Posterior vena cava (tissue), 2 donors: ENCODE results near the gene POU6F2. TPM values are rescaled to one million over a fixed set of nuclear protein-coding genes. Genes with fewer than 3 reads are reported as not detected.

ENCODE experiments used
- DNase-seq: peaks from one replicate; pipeline ENCODE4 v3.0.0-alpha.2; 2020; ENCODE audit warnings: low spot score
- intact Hi-C, 2 donors: fragments of 100-400 bp; cut with DNase I; formaldehyde crosslinking; loops; one replicate each; pipeline versions ENCODE4 v1.14.1 to v1.14.2; 2022 to 2023
- total RNA-seq, 2 donors: library from RNA; stranded (reverse); fragmentation: NEBNext Ultra II Directional; extraction: Animal tissue kit (Norgen Biotek cat#: 25700); gene quantifications; one replicate each; pipeline ENCODE4 v1.2.1, GENCODE V29; 2021
- donor health status: DM: yes; HTN: yes; CAD: no.
- donor health status: DM: yes; HTN: yes; CAD: no.

Gene POU6F2
- total RNA-seq, 2 donors from 2014 or later: 0.19 to 0.69 TPM

- DNase-seq: no peak
- intact Hi-C loops: no loop called here
These were observed 456.3 kb downstream of the POU6F2 start for GRCh38 chr7:39434012-39434411.

DNA sequence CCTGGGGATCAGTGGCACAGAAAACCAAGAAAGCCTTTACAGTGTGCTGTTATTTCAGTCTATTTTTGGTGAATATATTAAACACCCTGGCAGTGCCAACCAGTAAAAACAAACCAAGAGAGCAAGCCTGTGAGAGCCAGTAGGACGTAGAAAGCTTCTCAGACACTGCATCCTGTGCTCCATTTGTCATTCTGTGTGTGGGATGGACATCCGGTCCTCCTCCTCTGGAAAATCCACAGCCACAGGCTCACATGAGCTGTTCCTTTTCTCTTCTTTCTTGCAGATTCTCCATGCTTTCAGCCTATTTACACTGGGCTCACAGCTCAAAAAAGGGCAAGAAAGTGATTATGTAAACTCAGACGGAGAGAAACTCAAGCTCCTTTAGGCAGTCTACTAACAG is 468.8 kb downstream of the POU6F2 start:
- no peak for DNase-seq
- intact Hi-C loops: no loop called here

DNA sequence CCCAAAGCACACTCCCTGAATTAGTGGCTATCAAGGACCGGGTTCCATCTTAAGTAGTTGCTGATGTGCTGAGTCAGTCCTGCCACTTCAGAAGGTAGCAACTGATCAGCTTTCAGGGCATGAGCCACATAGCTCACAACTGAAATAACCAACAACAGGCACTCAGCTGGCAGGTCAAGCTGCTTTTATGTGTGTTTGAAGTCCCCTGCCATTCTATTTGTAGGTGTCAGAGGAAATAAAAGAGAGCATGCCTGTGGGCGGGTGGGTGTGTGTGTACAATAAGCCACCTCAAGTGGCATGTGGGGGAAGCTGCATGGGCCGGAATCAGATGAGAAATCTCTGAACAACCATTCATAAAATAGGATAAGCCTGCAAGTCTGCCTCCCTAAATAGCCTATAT is 474.2 kb downstream of the POU6F2 start:
- intact Hi-C loops: no loop called here
- DNase-seq: no peak

DNA sequence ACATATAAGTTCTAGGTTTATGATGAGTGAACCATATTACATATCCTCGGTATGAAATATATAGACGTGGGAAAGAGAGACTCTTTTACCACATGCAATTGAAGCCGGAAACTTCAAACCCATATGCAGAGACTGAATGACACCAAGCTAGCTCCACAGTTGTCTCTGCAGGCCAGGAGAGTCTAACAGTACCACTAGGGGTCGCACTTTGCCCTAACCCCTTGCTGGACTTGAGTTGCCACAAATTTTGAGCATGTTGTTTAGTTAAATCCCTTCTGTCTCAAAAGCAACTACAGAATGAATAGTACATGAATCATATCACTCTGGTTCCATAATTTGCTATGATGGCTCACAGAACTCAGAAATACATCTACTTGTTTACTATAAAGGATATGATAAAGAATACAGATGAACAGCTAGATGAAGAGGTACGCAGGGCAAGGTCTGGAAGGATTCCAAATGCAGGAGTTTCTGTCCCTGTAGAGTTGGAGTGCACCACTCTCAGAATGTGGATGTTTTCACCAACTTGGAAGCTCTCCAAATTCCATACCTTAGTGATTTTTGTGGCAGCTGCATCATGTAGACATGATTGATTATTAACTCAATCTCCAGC is 476.1 kb downstream of the POU6F2 start:
- no peak for DNase-seq
- intact Hi-C loops: no loop called here

GRCh38 chr7:39458061-39458745 is 480.5 kb downstream of the POU6F2 start:
- no peak for DNase-seq
- intact Hi-C loops: no loop called here

- no peak for DNase-seq
- intact Hi-C loops: loop anchor here in 1 of 2 donors (10.0 kb wide), 1 partner anchor 525 kb away; no protein-coding TSS in a partner anchor
These were observed 481.9 kb downstream of the POU6F2 start for GRCh38 chr7:39459636-39460035.

- DNase-seq: no peak
- intact Hi-C loops: loop anchor here in 1 of 2 donors (10.0 kb wide), 1 partner anchor 526 kb away; no protein-coding TSS in a partner anchor
These were observed 482.8 kb downstream of the POU6F2 start for GRCh38 chr7:39460486-39460885.

DNA sequence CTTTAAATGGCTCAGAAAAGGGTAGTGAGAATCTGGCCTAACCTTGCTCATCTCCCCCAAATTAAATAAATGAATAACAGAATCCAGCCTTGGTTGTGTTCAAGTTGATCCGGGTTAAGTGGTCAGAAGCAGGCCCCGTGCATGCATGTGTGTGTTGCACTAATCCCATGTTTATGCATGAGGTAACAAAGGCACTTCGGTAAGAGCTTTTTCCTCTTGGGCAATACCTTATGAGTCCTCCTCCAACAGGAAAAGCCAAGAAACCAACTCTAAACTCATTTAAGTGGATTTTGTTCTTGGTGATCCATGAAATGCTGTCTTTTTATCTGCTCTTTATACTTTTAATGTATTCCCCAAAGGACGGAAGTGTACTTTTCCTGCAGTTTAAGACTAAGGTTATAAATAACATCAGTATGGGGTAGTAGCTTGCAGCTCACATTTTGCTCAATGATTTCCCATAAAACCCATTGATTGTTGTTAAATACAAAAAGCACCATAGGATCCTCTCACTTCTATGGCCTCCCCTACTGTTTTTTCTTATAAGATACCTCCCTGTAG is 483.6 kb downstream of the POU6F2 start:
- intact Hi-C loops: loop anchor here in 1 of 2 donors (10.0 kb wide), 1 partner anchor 527 kb away; no protein-coding TSS in a partner anchor
- DNase-seq: no peak

- DNase-seq: no peak
- intact Hi-C loops: loop anchor here in 1 of 2 donors (10.0 kb wide), 1 partner anchor 528 kb away; no protein-coding TSS in a partner anchor
These were observed 485.5 kb downstream of the POU6F2 start for GRCh38 chr7:39463252-39463651.

DNA sequence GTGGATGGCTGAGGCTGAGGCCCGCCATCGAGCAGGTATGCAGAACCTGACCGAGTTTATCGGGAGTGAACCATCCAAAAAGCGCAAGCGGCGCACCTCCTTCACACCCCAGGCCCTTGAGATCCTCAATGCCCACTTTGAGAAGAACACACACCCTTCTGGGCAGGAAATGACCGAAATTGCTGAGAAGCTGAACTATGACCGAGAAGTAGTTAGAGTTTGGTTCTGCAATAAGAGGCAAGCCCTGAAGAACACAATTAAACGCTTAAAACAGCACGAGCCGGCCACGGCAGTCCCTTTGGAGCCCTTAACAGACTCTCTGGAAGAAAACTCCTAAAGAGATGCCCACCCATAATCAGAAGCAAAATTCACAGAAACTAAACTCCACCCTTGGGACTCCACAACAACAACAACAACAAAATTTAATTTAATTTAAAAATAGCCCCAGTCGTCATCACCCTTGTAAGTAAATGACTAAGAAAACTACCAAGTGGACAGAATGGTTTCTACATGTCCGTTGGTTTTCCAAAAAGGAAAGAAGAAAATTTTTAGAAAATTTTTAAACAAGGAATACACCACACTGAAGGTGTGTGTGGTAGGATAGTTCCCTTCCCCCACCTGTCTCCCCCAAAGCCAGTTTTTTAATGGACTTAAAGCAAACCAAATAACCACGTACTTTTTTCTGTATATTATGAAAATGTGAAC is 486.8 kb downstream of the POU6F2 start:
- DNase-seq: no peak
- intact Hi-C loops: loop anchor here in 1 of 2 donors (10.0 kb wide), 1 partner anchor 530 kb away; no protein-coding TSS in a partner anchor

- intact Hi-C loops: loop anchor here in 1 of 2 donors (10.0 kb wide), 1 partner anchor 530 kb away; no protein-coding TSS in a partner anchor
- no peak for DNase-seq
These were observed 487.6 kb downstream of the POU6F2 start for GRCh38 chr7:39465055-39465929.

DNA sequence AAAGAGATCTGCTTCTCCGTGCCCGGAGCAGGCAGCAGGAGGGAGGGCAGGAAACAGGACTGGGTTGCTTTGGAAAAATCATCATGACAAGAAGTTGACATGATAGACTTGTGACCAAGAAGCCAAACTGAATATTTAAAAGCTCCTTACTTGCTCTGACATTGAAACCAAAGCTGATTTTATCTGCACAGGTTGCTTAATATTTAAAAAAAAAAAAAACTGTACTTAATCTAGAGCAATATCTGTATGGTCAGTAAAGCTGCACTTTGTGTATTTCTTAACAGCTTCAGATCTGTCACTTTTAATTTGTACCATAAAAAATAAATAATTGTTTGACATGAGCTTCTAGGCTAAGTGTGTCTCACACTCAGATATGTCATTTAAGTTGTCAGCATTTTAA is 490.6 kb downstream of the POU6F2 start:
- DNase-seq: no peak
- intact Hi-C loops: loop anchor here in 1 of 2 donors (10.0 kb wide), 1 partner anchor 533 kb away; no protein-coding TSS in a partner anchor

DNA sequence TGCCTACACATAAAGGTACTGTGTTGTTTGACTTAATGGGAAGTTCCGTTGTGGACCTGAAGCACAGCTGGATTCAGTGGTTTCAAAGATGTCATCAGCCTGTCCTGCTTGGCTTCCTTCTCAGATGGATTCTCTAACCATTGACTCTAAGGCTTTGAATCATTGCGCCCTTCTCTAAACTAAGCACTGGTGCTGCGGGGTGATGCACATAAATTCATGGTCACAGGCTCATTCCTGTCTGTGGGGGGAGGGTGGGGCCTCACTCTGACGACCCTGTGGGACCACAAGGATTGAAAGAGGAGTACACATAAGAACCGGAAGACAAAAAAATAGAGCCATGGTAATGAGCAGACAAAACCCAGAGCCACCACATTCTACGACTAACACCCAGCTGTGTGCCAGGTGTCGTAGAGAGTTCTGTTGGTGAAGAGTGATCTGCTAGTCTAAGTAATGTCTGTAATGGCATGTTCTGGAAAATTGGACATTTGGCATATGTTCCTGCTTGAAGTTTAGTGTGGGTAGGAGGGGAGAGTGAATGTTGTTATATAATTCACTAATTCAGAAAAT is 491.2 kb downstream of the POU6F2 start:
- DNase-seq: no peak
- intact Hi-C loops: loop anchor here in 1 of 2 donors (10.0 kb wide), 1 partner anchor 534 kb away; no protein-coding TSS in a partner anchor

GRCh38 chr7:39480901-39481300 is 503.2 kb downstream of the POU6F2 start:
- DNase-seq: no peak
- intact Hi-C loops: no loop called here

DNA sequence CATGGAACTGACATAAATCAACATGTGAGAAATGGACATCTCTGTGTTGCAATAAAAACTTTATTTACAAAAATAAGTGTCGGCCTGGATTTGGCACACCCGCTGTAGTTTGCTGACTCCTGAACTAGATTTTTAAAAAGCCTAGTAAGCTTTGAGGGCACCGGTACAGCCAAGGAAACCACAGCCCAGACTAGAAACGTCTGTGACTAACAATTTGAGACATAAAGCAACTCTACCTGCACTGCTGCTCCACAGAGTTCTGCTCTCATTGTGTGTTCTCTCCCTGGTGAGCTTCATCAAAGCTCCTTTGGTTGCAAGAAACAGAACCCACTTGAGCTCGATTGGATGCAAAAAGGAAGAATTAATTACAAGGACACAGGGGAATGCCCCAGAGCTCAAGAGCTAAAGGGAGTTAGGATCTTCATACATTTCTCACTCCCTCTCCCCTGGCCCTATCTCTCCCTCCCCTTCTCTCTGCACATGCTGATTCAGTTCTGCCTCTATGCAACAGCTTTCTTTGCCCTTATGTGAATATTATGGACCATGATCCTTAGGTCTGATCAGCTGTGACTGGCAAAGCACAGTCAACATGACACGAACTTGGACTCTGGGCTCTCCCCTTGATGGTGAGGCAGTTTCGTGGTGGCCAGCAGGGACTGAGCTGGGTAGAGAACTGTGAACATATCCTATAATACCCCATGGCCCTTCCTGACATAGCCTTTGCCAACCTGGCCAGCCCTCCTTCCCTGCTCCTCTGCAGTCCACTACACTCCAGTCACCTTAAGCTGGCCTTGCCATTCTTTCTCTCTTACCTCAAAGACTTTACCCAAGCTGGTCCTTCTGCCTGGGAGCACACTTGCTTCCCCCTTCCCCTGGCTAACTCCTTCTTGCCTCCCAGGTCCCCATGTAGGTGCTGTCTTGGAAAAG is 511.0 kb downstream of the POU6F2 start:
- intact Hi-C loops: no loop called here
- no peak for DNase-seq

GRCh38 chr7:39490296-39490695 is 512.6 kb downstream of the POU6F2 start:
- intact Hi-C loops: no loop called here
- no peak for DNase-seq

DNA sequence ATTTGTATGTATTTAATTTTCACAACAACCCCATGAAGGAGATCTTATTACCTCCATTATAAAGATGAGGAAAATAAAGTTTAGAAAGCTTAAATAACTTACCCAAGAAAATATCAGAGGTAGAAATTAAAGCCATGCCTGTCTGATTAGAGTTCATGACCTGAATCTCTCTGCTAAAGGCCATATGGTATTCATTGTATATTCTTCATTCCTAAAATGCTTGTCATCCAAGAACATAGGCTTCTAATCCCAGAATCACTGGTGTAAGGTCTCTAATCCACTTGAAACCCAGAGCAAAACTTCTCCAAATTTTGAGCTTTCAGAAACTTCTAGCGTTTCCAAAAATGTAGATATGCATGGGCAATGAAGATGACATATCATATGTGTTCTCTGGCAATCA is 516.2 kb downstream of the POU6F2 start:
- intact Hi-C loops: no loop called here
- no peak for DNase-seq
